Stomach smooth muscle (tissue), 2 donors: ENCODE results near the gene GLRB.
"Not testable (repeated sequence)": the region's sequence is repeated elsewhere in the genome, so short reads cannot be mapped to it uniquely, and the experiment has no call there.

ENCODE experiments used
- H3K27ac ChIP-seq: one replicate; pipeline ENCODE4 v1.7.0; 2013; ENCODE audit warnings: mild to moderate bottlenecking, low read length, inconsistent platforms
- H3K27me3 ChIP-seq, 2 donors: one replicate each; pipeline ENCODE4 v1.7.0; 2013; ENCODE audit warnings: low read length in 2 of 2; ENCODE audit not compliant: insufficient read depth in 2 of 2, control insufficient read depth in 1 of 2
- H3K36me3 ChIP-seq, 2 donors: one replicate each; pipeline ENCODE4 v1.7.0; 2013; ENCODE audit warnings: low read length in 2 of 2; ENCODE audit not compliant: control insufficient read depth in 2 of 2, insufficient read depth in 2 of 2
- H3K4me1 ChIP-seq: one replicate; pipeline ENCODE4 v1.7.0; 2013; ENCODE audit warnings: low read length; ENCODE audit not compliant: control insufficient read depth, insufficient read depth
- H3K4me3 ChIP-seq, 2 donors: one replicate each; pipeline ENCODE4 v1.7.0; 2013; ENCODE audit warnings: low read length in 2 of 2
- H3K9ac ChIP-seq, 2 donors: one replicate each; pipeline ENCODE4 v1.7.0; 2013; ENCODE audit warnings: low read length in 2 of 2, mild to moderate bottlenecking in 1 of 2
- H3K9me3 ChIP-seq, 2 donors: one replicate each; pipeline ENCODE4 v1.7.0; 2013; ENCODE audit warnings: low read length in 2 of 2; ENCODE audit not compliant: control insufficient read depth in 2 of 2
- donor health status: healthy.
- donor health status: Pancreatic carcinoma.

The GLRB gene

GRCh38 chr4:157127571-157127970, 51.6 kb downstream of the GLRB start:
- H3K9ac ChIP-seq, result no peak overlapping the region
- H3K9me3 ChIP-seq, result no peaks in the 10 kb centered on the region
- no peak overlapping the region for H3K27ac ChIP-seq
- H3K4me1 ChIP-seq, result no peaks in the 10 kb centered on the region
- no peaks in the 10 kb centered on the region for H3K27me3 ChIP-seq
- H3K36me3 ChIP-seq, result no peaks in the 10 kb centered on the region
- H3K4me3 ChIP-seq, result no peak overlapping the region

GRCh38 chr4:157128395-157128794, 52.4 kb downstream of the GLRB start:
- no peak overlapping the region for H3K27ac ChIP-seq
- no peaks in the 10 kb centered on the region for H3K36me3 ChIP-seq
- H3K9me3 ChIP-seq, result no peaks in the 10 kb centered on the region
- no peaks in the 10 kb centered on the region for H3K27me3 ChIP-seq
- H3K4me1 ChIP-seq, result no peaks in the 10 kb centered on the region
- no peak overlapping the region for H3K9ac ChIP-seq
- no peak overlapping the region for H3K4me3 ChIP-seq

- H3K4me3 ChIP-seq, result no peak overlapping the region
- no peak overlapping the region for H3K27ac ChIP-seq
- no peaks in the 10 kb centered on the region for H3K36me3 ChIP-seq
- no peak overlapping the region for H3K9ac ChIP-seq
- no peaks in the 10 kb centered on the region for H3K9me3 ChIP-seq
- H3K27me3 ChIP-seq, result no peaks in the 10 kb centered on the region
- no peaks in the 10 kb centered on the region for H3K4me1 ChIP-seq
Observed at GRCh38 chr4:157141976-157142375, 66.0 kb downstream of the GLRB start.

GRCh38 chr4:157143369-157143768, 67.4 kb downstream of the GLRB start:
- Histone ChIP-seq H3K27me3 (no peaks in the 10 kb centered on the region), H3K9ac (no peak overlapping the region)

GRCh38 chr4:157151711-157152110, 75.8 kb downstream of the GLRB start:
- Histone ChIP-seq H3K4me1 (no peaks in the 10 kb centered on the region), H3K27me3 (no peaks in the 10 kb centered on the region), H3K36me3 (peaks cover 0 to 4% of the 10 kb centered on the region in 2 donors), H3K27ac (no peak overlapping the region), H3K4me3 (no peak overlapping the region), H3K9me3 (no peaks in the 10 kb centered on the region), H3K9ac (no peak overlapping the region)

More at GRCh38 chr4:157143369-157143768, 67.4 kb downstream of the GLRB start:
- H3K36me3 ChIP-seq, result no peaks in the 10 kb centered on the region
- no peaks in the 10 kb centered on the region for H3K9me3 ChIP-seq
- H3K4me3 ChIP-seq, result no peak overlapping the region
- no peak overlapping the region for H3K27ac ChIP-seq
- H3K4me1 ChIP-seq, result no peaks in the 10 kb centered on the region

GRCh38 chr4:157165935-157166610, 90.1 kb downstream of the GLRB start:
- Histone ChIP-seq H3K4me3 (no peak overlapping the region), H3K27ac (no peak overlapping the region), H3K27me3 (no peaks in the 10 kb centered on the region), H3K4me1 (no peaks in the 10 kb centered on the region), H3K36me3 (no peaks in the 10 kb centered on the region), H3K9me3 (no peaks in the 10 kb centered on the region), H3K9ac (no peak overlapping the region)

- H3K4me3 ChIP-seq, result no peak overlapping the region
- no peaks in the 10 kb centered on the region for H3K27me3 ChIP-seq
- H3K9ac ChIP-seq, result no peak overlapping the region
- no peak overlapping the region for H3K27ac ChIP-seq
- no peaks in the 10 kb centered on the region for H3K36me3 ChIP-seq
- H3K4me1 ChIP-seq, result no peaks in the 10 kb centered on the region
- no peaks in the 10 kb centered on the region for H3K9me3 ChIP-seq
Observed at GRCh38 chr4:157170321-157170720, 94.4 kb downstream of the GLRB start.

- Histone ChIP-seq H3K27me3 (no peaks in the 10 kb centered on the region), H3K27ac (no peak overlapping the region), H3K9me3 (no peaks in the 10 kb centered on the region), H3K4me1 (no peaks in the 10 kb centered on the region), H3K36me3 (no peaks in the 10 kb centered on the region), H3K4me3 (no peak overlapping the region), H3K9ac (no peak overlapping the region)
Observed at GRCh38 chr4:157172011-157172410, 96.1 kb downstream of the GLRB start.

- H3K9ac ChIP-seq, H3K4me1 ChIP-seq, H3K27ac ChIP-seq, H3K9me3 ChIP-seq, H3K27me3 ChIP-seq, H3K4me3 ChIP-seq, H3K36me3 ChIP-seq: not testable (repeated sequence)
Observed at GRCh38 chr4:157180268-157180667, 104.3 kb downstream of the GLRB start.

GRCh38 chr4:157184300-157184699, 108.3 kb downstream of the GLRB start:
- H3K27me3 ChIP-seq, result no peaks in the 10 kb centered on the region
- no peaks in the 10 kb centered on the region for H3K9me3 ChIP-seq
- H3K9ac ChIP-seq, result no peak overlapping the region
- no peaks in the 10 kb centered on the region for H3K4me1 ChIP-seq
- no peak overlapping the region for H3K4me3 ChIP-seq
- H3K36me3 ChIP-seq, result no peaks in the 10 kb centered on the region
- no peak overlapping the region for H3K27ac ChIP-seq

GRCh38 chr4:157185363-157185762, 109.4 kb downstream of the GLRB start:
- Histone ChIP-seq H3K4me3 (no peak overlapping the region), H3K27me3 (no peaks in the 10 kb centered on the region), H3K36me3 (no peaks in the 10 kb centered on the region), H3K9me3 (no peaks in the 10 kb centered on the region), H3K27ac (no peak overlapping the region), H3K9ac (no peak overlapping the region), H3K4me1 (no peaks in the 10 kb centered on the region)
